GM21723 (cell line): Measurements from ENCODE around the gene LRRC47.
"Not testable (repeated sequence)": the region's sequence is repeated elsewhere in the genome, so short reads cannot be mapped to it uniquely, and the experiment has no call there.

Experiments used
- ATAC-seq: cut with Tn5 transposase; IDR thresholded peaks from one replicate; pipeline ENCODE4 v1.9.1; 2021; ENCODE audit warnings: mild to moderate bottlenecking, moderate library complexity; ENCODE audit not compliant: unreplicated experiment

Gene LRRC47

DNA sequence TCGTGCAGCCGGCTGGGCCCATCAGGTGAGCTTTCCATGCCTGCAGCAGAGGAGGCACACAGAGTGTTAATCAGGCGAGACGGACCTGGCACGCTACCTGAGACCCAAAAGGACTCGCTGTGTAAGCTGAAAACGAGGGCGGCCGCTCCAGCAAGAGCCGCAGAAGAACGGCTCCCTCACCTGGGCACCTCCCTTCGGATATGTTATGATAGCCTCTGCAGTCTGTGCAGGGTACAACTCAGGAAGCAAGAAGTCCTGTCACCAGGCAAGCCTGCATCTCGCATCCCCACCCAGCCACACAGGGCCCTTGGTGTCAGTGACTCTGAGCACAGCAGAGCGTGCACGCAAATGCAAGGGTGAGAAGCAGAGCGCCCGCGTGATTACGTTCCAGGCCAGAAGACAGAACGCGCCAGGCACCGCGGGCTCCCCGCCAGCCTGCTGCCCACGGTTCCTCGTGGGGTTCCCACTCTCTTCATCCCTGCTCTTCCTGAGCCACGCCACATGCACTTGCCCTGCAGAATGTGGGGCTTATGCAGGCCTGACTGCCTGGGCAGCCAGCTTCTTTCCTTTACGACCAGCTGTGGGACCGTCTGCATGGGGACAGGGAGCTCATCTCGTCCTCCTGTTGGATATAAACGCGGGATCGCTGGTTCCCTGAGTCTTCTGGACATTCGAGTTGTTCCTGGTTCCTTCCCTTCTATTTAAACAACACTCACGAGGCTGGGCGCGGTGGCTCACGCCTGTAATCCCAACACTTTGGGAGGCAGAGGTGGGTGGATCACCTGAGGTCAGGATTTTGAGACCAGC, 20.2 kb upstream of the LRRC47 start:
- no peak for ATAC-seq

DNA sequence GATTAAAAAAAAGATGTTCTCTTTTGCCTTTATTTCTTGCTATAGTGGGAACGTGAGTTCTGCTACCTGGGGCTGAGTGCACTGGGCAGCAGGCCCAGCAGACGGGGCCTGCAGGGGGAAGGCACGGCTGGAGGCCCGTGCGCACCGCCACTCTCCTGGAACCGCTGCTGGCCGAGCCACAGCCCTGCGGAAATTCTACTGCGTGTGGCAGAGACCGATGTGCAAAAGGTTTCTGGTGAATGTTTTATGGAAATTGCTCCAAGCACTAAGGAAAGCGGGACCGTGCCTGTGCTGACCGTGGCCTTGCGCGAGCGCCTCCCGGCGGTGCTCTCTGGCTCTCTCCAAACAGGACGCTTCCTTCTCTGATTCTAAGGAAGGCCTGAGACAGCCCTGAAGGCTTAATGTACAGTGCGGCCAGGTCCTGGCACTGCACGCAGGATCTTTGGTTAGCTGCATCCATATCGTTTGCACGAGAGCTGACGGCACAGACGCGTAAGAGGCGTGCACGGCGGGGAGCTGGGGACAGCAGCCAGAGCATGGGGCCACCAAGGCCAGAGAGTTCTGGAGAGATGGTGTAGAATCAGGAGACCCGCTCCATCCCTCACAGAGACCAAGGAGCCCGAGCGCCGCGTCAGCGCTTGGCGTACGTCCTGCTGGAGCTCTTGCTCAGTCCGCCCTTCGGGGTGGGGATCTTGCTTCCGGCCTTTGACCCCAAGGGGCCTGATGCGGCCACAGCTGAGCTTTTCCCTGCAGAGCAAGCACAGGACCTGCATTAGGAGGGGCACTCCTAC, 18.7 kb upstream of the LRRC47 start:
- ATAC-seq = no peak

DNA sequence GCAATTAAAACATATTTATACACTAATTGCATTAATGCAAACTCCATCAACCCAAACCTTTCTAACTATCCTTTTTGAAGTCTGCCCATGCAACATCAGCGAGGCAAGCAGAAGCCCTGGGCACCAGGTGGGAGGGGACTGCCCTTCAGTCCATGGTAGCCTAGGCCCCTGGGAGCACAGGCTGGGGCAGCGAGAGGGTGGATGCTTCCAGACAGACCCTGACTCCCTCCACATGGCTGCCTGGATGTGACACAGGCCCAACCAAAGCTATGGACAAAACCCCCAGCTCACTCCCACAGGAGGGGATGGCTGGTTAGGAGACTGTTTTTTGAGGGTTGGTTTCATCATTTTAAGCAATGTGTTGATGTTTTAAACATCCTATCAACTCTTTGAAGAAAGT, 17.8 kb upstream of the LRRC47 start:
- no peak for ATAC-seq

DNA sequence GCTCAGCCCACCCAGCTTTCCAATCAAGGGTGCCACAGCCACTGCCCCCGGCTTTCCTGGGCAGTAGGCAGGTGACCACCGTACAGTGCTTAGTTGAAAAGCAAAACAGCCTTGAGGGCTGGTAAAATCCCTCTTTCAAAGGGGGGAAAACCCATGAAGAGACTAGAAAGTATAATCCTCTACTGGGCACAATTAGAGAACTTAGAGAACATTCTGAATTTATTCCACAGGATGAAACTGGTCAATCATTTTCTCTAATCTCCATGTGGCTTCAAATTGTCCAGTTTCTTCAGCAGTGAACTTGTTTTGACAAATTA, 15.3 kb upstream of the LRRC47 start:
- ATAC-seq = no peak

DNA sequence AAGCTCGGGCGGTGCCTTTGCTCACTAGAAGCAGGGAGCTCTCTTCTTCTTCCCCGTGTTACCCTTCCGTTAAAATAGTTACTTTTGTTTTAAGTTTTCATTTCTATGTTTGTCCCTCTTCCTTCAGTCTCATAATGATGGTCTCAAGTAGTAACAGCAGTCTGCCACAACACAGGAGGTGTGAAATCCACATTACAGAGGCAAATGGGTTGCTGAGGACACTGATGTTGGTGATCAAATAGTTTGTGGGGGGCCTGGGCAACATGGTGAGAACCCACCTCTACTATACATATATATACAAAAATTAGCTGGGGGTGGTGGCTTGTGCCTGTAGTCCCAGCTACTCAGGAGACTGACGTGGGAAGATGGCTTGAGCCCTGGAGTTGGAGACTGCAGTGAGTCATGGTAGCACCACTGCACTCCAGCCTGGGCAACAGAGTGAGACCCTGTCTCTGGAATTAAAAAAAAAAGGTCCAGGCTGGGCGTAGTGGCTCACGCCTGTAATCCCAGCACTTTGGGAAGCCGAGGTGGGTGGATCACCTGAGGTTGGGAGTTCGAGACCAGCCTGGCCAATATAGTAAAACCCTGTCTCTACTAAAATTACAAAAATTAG, 14.0 kb upstream of the LRRC47 start:
- ATAC-seq = not testable (repeated sequence)

DNA sequence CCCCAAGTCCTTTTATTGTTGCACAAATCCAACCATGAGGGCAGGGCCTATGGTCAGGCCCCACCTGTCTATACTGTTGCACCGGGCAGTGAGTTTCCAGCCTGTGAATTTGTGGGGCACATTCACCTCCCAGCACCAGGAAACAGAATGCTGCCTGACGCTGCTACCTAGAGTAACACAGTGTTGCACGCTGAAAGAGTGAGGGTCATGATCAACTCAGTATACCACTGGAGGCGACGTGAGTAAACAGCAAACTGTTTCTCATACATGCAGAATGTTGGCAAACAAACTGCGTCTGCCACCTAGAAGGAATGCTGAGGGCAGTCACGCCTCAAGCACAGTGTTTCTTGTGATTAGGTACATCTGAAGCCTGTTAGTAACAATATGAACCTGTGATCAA, 13.4 kb upstream of the LRRC47 start:
- no peak for ATAC-seq

DNA sequence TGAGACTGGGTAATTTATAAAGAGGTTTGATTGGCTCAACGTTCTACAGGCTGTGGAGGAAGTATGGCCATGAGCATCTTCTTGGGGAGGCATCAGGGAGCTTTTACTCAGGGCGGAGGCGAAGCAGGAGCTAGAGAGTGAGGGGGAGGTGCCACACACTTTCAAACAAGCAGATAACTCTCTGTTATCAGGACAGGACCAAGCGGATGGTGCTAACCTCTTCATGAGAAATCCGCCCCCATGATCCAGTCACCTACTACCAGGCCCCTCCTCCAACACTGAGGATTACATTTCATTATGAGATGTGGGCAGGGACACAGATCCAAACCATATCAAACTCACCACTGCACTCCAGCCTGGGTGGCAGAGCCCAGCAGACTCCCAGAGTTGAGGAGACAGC, 11.5 kb upstream of the LRRC47 start:
- ATAC-seq = no peak

DNA sequence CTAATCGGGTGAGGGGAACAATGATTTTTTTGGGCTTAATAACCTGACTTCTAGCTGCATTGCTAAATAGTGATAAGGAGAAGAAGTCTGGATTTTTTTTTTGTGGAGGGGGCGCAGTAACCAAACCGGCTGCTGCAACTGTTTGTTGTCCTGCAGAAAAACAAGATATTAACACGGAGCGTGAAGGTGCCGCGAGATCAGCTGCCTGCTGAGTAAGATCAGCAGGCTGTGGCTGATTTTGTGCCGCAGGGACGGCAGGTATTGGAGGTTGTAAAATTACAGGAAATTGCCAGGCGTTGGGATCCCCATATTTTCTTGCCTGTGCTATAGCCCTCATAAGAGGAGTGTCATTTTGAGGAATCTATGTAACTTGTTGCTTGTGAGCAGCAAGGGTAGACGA, 8.7 kb upstream of the LRRC47 start:
- no peak for ATAC-seq

DNA sequence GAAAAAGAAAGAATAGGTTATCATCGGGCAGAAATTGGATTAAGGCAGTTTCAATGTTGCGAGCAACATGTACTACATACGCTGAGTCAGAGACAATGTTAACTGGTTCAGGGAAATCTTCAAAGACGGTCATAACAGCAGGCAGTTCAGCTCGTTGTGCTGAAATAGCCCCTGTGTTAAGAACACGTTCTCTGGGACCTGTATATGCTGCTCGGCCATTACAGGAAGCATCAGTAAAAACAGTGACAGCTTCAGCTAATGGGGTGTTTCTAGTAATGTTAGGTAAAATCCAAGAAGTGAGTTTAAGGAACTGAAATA, 8.3 kb upstream of the LRRC47 start:
- ATAC-seq = not testable (repeated sequence)

DNA sequence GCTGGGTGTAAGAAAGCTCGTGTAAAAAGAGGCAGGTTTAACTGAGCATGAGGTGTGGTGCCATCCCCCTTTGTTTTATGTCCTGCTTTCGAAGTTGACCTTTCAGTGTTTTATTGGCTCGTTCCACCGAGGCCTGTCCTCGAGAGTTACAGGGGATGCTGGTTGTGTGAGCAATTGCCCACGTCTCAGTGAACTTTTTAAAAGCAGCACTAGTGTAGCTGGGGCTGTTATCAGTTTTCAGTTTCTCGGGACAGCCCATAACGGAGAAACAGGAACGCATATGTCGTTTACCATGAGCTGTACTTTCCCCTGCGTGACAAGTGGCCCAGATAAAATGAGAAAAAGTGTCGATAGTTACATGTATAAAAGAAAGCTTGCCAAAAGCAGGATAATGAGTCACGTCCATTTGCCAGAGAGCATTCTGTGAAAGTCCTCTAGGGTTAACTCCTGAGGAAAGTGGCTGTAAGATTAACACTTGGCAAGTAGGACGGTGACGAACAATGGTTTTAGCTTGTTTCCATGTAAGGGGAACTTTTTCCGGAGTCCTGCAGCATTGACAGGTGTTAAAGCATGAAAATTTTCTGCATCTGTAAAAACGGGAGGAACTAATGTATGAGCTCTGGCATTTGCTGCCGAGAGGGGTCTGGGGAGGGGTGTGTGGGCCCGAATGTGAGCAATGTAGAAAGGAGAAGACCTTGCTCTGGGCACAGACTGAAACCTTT, 7.8 kb upstream of the LRRC47 start:
- no peak for ATAC-seq

DNA sequence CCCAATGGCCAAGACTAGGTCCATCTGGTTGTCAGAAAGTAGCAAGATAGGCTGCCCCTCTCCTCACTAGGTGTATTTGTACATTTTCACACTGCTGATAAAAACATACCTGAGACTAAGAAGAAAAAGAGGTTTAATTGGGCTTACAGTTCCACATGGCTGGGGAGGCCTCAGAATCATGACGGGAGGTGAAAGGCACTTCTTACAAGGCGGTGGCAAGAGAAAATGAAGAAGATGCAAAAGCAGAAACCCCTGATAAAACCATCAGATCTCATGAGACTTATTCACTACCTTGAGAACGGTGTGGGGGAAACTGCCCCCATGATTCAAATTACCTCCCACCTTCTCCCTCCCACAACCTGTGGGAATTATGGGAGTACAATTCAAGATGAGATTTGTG, 4.5 kb upstream of the LRRC47 start:
- ATAC-seq = not testable (repeated sequence)

DNA sequence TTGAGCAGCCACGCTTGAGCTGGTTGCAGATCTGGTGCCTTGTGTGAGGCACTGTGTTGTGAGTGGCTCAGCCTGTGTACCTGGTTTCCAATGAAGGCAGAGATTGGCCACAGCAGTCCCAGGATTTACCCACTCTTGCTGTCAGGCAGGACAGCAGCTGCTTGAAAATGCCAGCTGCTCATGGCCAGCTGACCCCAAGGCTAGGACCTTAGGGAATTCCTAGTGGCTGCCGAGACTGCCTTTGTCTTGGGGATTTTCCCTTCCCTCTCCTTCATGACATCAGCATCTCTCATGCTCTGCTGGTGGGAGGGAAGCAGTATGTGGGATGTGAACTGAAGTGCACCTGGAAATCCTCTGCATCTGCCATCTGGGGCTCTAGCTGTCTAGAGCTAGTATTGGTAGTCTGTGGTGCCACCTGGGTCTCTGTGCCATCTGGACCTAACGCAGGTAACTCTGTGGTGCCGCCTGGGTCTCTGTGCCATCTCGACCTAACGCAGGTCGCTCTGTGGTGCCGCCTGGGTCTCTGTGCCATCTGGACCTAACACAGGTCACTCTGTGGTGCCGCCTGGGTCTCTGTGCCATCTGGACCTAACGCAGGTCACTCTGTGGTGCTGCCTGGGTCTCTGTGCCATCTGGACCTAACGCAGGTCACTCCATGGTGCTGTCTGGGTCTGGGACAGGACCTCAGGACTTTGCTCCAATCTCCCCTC, 3.8 kb upstream of the LRRC47 start:
- ATAC-seq = no peak

DNA sequence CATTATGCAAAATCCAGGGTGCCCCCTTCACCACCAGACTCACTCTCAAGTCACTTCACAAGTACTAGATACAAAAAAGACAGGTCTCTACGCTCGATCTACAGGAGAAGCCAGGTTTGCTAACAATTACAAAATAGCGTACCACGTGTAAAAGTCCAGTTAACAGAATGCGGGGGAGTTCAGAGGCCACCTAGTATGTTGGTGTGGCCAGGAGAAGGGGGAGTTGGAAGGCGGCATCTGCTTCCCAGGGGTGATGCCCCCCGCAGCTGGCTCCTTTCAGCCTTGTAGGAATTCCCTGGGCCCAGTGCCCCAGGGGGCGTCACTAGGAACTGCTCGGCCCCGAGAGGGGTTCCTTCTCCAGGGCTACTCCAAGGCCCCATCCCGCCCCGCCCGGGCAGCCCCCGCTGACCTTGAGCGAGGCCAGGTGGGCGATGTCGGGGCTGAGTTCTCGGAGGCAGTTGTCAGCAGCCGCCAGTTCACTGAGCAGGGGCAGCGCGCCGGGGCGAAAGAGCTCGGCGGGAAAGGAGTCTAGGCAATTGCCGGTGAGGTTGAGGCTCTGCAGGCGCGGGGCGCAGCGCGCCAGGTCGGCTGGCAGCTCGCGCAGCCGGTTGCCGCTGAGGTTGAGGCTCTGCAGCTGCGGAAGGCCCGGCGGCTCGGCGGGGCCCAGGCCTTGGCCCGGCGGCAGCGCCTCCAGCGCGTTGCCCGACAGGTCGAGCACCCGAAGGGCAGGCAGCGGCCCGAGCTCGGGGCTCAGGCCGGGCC, 664 bp downstream of the LRRC47 start:
- ATAC-seq = peak; percentile 34

DNA sequence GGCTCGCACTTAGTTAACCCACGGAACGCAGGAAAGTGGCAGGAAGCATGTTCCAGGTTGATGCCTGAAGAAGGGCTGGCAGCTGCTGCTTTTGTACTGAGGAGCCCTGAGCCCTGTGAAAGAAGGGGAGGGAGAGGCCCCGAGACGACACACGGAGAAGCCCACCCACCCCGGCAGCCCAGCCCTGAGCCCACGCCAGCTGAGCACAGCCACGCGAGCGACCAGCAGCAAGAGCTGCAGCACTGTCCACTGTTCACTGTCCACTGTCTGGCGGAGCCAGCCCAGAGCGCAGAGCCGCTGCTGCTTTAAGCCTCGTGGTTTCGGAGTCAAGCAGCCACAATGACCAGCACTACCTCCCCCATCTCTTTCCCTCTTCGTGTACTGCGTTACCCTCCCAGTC, 5.3 kb downstream of the LRRC47 start:
- no peak for ATAC-seq

DNA sequence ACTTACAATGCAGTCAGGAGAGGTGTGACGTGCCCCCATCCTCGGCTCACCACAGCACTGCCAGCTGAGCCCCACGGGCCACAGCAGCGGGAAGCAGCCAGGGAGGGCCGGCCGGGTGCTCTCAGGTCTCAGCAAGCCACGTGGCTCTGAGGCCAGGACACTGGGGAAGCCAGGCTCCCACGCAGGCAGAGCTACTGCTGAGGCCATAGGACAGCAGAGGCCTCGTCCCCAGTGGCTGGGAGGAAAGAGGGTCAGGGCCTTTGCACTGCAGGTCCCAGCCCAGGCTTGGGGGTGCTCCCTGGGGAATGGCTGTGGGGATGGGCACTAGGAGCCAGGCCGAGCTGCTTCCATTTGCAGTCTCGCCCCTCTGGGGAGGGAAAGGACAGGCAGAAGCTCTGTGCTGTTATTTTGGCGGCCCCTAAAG, 5.8 kb downstream of the LRRC47 start:
- no peak for ATAC-seq

DNA sequence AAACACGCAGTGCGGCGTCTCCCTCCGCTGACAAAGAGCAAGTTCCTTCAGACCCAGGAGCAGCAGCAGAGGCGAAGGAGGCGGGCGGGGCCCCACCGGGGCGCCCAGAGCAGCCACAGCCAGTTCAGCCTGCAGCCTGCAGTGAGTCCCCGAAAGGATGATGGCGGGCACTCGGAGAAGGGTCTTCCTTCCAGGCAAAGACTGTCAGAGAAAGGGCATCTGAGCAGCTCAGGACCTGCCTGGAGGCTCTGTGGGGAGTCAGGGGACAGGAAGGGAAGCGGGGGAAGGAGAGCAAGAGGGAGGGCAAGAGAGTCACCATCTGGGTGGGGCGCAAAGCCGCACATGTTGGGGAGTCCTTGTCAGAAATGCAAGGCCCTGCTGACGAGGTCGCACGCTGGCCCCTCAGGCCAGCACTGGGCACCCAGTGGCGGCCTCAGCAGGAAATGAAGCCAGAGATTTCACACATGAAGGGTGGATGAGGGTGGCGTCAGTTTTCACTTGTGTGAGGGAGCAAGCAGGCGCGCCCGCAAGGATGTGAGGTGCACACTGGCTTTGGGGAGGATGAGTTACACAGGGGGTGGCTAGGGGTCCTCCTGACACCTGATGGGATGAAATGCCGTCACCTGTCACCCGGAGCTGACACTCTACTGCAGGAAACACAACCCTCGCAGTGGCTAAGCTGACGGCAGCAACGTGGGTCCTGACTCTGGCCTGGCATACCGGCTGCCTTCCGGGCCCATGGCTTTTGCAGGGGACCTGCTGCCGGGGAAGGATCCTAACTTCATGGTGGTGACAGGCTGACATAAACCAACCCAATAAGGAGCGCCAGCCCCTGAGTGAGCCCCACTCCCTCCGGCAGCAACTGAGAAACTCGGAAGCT, 6.6 kb downstream of the LRRC47 start:
- no peak for ATAC-seq

DNA sequence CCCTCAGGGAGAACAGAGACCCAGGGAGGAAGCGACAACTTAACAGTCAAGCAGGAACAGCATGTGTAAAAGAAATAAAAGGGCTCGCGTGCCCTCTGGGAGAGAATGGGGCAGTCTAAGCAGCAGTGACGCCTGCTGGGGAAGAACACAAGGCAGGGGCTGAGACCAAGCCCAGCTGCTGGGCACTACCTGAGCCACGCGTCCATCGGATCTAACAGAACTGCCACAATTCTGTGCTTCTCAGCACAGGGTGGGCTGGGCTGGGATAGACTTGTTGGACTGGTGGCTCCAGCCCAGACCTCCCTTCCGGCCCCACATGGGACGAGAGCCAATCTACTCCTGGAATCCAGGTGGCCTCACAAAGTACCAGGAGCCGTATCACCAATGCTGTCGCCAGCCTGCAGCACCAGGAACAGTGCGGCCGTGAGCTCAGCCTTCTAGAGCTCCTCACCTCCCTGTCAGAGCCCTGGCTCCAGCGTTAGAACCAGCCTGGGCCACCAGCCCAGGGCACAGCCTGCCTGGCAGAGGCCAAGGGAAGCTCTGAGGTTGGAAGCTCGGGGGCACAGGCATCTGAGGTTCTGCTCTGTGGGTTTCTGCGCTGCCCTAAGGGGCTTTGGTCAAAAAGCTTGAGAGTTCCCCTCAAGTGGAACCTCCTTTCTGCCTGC, 7.4 kb downstream of the LRRC47 start:
- no peak for ATAC-seq

DNA sequence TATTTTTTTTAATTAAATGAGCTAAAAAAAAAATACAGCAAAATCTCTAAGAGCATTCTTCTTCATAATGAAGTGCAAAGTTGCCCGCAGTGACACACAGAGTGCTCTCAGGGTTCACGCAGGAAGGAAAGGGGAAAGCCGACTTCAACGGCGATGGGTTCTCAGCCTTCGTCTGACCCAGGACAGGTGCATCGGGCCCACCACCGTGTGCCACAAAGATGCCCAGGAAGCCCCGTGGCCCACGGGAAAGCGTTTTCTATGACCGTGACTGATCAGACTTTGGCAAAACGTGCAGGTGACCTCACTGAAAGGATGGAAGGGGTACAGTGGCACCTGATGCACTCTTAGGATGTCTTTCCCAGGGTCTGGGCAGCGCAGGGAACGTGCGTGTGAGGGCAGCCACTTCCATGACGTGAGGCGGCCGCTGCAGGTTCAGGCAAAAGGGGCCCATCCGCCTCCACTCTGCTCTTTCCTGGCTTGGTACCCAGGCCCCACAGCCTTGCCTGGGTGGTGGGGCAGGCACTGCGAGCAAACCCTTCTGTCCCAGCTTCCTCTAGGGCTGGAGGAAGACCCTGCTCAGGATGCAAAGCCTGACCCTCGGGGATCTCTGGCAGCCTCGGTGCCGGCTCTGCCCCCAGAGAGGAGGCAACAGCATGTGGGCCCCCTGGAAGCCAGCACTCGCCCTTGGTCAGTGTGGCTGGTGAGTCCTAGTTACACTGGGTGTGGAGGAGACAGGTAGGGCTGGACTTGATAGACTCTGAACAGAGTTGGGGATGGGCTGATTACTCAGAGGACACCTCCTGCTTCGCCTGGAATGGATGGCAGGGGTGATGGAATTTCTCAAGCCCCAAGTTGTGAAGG, 8.3 kb downstream of the LRRC47 start:
- ATAC-seq = no peak
